DMS53 (cell line): ENCODE measurements around the gene MAPRE3.
A peak's percentile ranks its signal among the peaks of the same experiment; 100 is the strongest.

ENCODE experiments used
- DNase-seq: peaks from one replicate; lab custom pipeline; 2025; lab: John Stamatoyannopoulos, UW

Gene MAPRE3

GRCh38 chr2:26985807-26986206 lies 15.4 kb downstream of the MAPRE3 start:
- no peak for DNase-seq

- DNase-seq: no peak
These were observed 16.1 kb downstream of the MAPRE3 start for GRCh38 chr2:26986576-26986975.

GRCh38 chr2:26988058-26988860 lies 17.8 kb downstream of the MAPRE3 start:
- DNase-seq: no peak

- no peak for DNase-seq
These were observed 18.7 kb downstream of the MAPRE3 start for GRCh38 chr2:26989156-26989555.

- no peak for DNase-seq
These were observed 21.3 kb downstream of the MAPRE3 start for GRCh38 chr2:26991717-26992116.

- DNase-seq: no peak
These were observed 23.3 kb downstream of the MAPRE3 start for GRCh38 chr2:26993768-26994167.

- DNase-seq: no peak
These were observed 24.5 kb downstream of the MAPRE3 start for GRCh38 chr2:26994983-26995382.

- no peak for DNase-seq
These were observed 27.0 kb downstream of the MAPRE3 start for GRCh38 chr2:26997394-26997793.

- DNase-seq: no peak
These were observed 27.9 kb downstream of the MAPRE3 start for GRCh38 chr2:26998323-26998722.

- no peak for DNase-seq
These were observed 29.8 kb downstream of the MAPRE3 start for GRCh38 chr2:27000228-27000627.

- DNase-seq: no peak
These were observed 30.6 kb downstream of the MAPRE3 start for GRCh38 chr2:27000995-27001394.

- DNase-seq: peak; percentile 11
These were observed 31.5 kb downstream of the MAPRE3 start for GRCh38 chr2:27001950-27002349.

- DNase-seq: no peak
These were observed 32.6 kb downstream of the MAPRE3 start for GRCh38 chr2:27003007-27003406.

GRCh38 chr2:27003857-27004256 lies 33.4 kb downstream of the MAPRE3 start:
- DNase-seq: peak; percentile 24

GRCh38 chr2:27006602-27007415 lies 36.4 kb downstream of the MAPRE3 start:
- no peak for DNase-seq

GRCh38 chr2:27007416-27008374 lies 37.3 kb downstream of the MAPRE3 start:
- no peak for DNase-seq

- no peak for DNase-seq
These were observed 38.2 kb downstream of the MAPRE3 start for GRCh38 chr2:27008678-27009077.

GRCh38 chr2:27009083-27009482 lies 38.6 kb downstream of the MAPRE3 start:
- DNase-seq: no peak

- DNase-seq: no peak
These were observed 39.3 kb downstream of the MAPRE3 start for GRCh38 chr2:27009716-27010115.

GRCh38 chr2:27010139-27010538 lies 39.7 kb downstream of the MAPRE3 start:
- DNase-seq: no peak

- no peak for DNase-seq
These were observed 43.3 kb downstream of the MAPRE3 start for GRCh38 chr2:27013738-27014137.
